MCF 10A (cell line): ENCODE results near the gene EPHA1. TPM values are rescaled to one million over a fixed set of nuclear protein-coding genes. Genes with fewer than 3 reads are reported as not detected.

ENCODE experiments used
- BruUV-seq: library from RNA; stranded (reverse); fragments of 400-500 nt; replicated peaks from 2 replicates; lab custom pipeline; 2021; lab: Mats Ljungman, UMichigan
- CTCF ChIA-PET: fragments of 300-600 bp; sonication (Branson Sonifier 250); formaldehyde crosslinking; extraction: SDS; loops from one replicate; lab custom pipeline; 2021; ENCODE audit warnings: antibody characterized with exemption, inconsistent platforms; lab: Yijun Ruan, JAX
- POLR2A ChIA-PET: fragments of 300-600, 350-650 bp; sonication (Branson Sonifier 250); formaldehyde crosslinking; extraction: SDS; loops from one replicate; lab custom pipeline; 2020; ENCODE audit warnings: antibody characterized with exemption, inconsistent platforms; lab: Yijun Ruan, JAX
- DNase-seq: peaks from one replicate; pipeline ENCODE4 v3.0.0-alpha.2; 2018; ENCODE audit not compliant: unreplicated experiment
- H3K27ac Mint-ChIP-seq: one replicate; pipeline ENCODE4 v1.8.0; 2022; ENCODE audit warnings: mild to moderate bottlenecking, low read depth, mixed read lengths; ENCODE audit not compliant: unreplicated experiment
- H3K27me3 Mint-ChIP-seq: one replicate; pipeline ENCODE4 v1.8.0; 2022; ENCODE audit warnings: mixed read lengths; ENCODE audit not compliant: insufficient read depth, unreplicated experiment
- H3K36me3 Mint-ChIP-seq: one replicate; pipeline ENCODE4 v1.8.0; 2022; ENCODE audit warnings: mild to moderate bottlenecking, moderate library complexity, mixed read lengths; ENCODE audit not compliant: insufficient read depth, unreplicated experiment
- H3K4me1 Mint-ChIP-seq: one replicate; pipeline ENCODE4 v1.8.0; 2022; ENCODE audit warnings: mixed read lengths; ENCODE audit not compliant: insufficient read depth, unreplicated experiment
- H3K4me3 Mint-ChIP-seq: one replicate; pipeline ENCODE4 v1.8.0; 2022; ENCODE audit warnings: mild to moderate bottlenecking, moderate library complexity, mixed read lengths; ENCODE audit not compliant: unreplicated experiment
- H3K9me3 Mint-ChIP-seq: one replicate; pipeline ENCODE4 v1.8.0; 2022; ENCODE audit warnings: mixed read lengths; ENCODE audit not compliant: unreplicated experiment
- CTCF ChIP-seq: fragments of 200-600 bp; IDR thresholded peaks from one replicate; pipeline ENCODE4 v1.8.0; 2022; ENCODE audit warnings: antibody characterized with exemption, mild to moderate bottlenecking; ENCODE audit not compliant: unreplicated experiment
- intact Hi-C: fragments of 100-400 bp; cut with micrococcal nuclease; formaldehyde crosslinking; loops from 2 replicates; pipeline ENCODE4 v1.14.1; 2022
- total RNA-seq: library from RNA; stranded (reverse); gene quantifications from 2 replicates; pipeline ENCODE4 v1.2.3, GENCODE V29; 2022

EPHA1 gene
- total RNA-seq, 1 experiment from 2014 or later, result 0.89 TPM

GRCh38 chr7:143455942-143456341 lies 47.3 kb upstream of the EPHA1 start:
- ChIA-PET POLR2A (no interaction called here), CTCF (no interaction called here)
- Mint-ChIP-seq H3K27me3 (peaks cover 38% of the 10 kb centered on the region), H3K9me3 (no peaks in the 10 kb centered on the region), H3K4me1 (no peaks in the 10 kb centered on the region), H3K36me3 (no peaks in the 10 kb centered on the region), H3K4me3 (no peak overlapping the region), H3K27ac (no peak overlapping the region)
- no peak for TF ChIP-seq CTCF
- intact Hi-C loops, result no loop called here
- BruUV-seq, result no TSS peak
- DNase-seq, result no peak

GRCh38 chr7:143455491-143455890 lies 46.8 kb upstream of the EPHA1 start:
- BruUV-seq, result no TSS peak
- ChIA-PET CTCF (no interaction called here), POLR2A (interaction anchor here (1.1 kb wide), 1 partner anchor 15 kb away, joined by 3 read pairs; no protein-coding TSS in a partner anchor)
- Mint-ChIP-seq H3K4me1 (no peaks in the 10 kb centered on the region), H3K27me3 (peaks cover 38% of the 10 kb centered on the region), H3K36me3 (no peaks in the 10 kb centered on the region), H3K4me3 (no peak overlapping the region), H3K27ac (no peak overlapping the region), H3K9me3 (no peaks in the 10 kb centered on the region)
- DNase-seq, result no peak
- intact Hi-C loops, result no loop called here
- no peak for TF ChIP-seq CTCF

DNA sequence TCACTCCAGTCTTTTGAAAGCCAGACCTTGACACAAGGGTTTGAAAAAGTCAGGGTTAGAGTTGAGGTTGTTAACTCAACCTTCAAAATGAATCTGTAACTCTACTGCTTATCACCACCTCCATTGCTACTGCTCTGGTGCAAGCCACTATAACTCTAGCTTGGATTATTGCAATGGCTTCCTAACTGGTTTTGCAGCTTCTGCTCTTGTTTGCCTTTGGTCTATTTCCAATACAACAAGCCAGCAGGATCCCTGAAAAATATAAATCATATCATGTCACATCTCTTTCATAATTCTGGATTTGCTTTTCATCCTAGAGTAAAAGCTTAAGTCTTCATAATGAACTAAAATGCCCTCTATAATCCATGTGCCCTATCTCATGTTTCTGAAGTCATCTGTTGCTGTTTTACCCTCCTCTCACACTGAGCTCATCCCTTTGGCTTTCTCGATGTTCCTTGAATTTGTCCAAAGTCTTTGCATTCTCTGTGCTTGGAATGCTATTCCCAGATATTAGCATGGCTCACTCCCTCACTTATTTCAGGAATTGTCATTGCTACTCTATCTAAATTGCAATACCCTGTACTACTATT lies 45.5 kb upstream of the EPHA1 start:
- Mint-ChIP-seq H3K36me3 (no peaks in the 10 kb centered on the region), H3K27ac (no peak overlapping the region), H3K27me3 (peaks cover 38% of the 10 kb centered on the region), H3K9me3 (no peaks in the 10 kb centered on the region), H3K4me1 (no peaks in the 10 kb centered on the region), H3K4me3 (no peak overlapping the region)
- no TSS peak for BruUV-seq
- no peak for TF ChIP-seq CTCF
- intact Hi-C loops, result no loop called here
- ChIA-PET CTCF (no interaction called here), POLR2A (interaction anchor here (1.1 kb wide), 1 partner anchor 13 kb away, joined by 3 read pairs; no protein-coding TSS in a partner anchor)
- no peak for DNase-seq

- no peak overlapping the region for H3K4me3 Mint-ChIP-seq
- H3K9me3 Mint-ChIP-seq, result no peaks in the 10 kb centered on the region
- no peaks in the 10 kb centered on the region for H3K4me1 Mint-ChIP-seq
- no TSS peak for BruUV-seq
- DNase-seq, result no peak
- H3K27ac Mint-ChIP-seq, result no peak overlapping the region
- peaks cover 38% of the 10 kb centered on the region for H3K27me3 Mint-ChIP-seq
- TF ChIP-seq CTCF, result no peak
- POLR2A ChIA-PET, result no interaction called here
- H3K36me3 Mint-ChIP-seq, result no peaks in the 10 kb centered on the region
- CTCF ChIA-PET, result no interaction called here
- intact Hi-C loops, result no loop called here
Measured at GRCh38 chr7:143452495-143452894, 43.8 kb upstream of the EPHA1 start.
